GM23338 (cell line): ENCODE results near the gene ZBTB45. TPM values are rescaled to one million over a fixed set of nuclear protein-coding genes. Genes with fewer than 3 reads are reported as not detected.

Source experiments
- ATAC-seq: fragments of 200-7000 bp; cut with Tn5 transposase; 3 replicates; pipeline ENCODE4 v1.9.1; 2020
- DNase-seq: peaks from one replicate; pipeline ENCODE4 v3.0.0-alpha.2; 2015; ENCODE audit warnings: low spot score
- H2AFZ ChIP-seq: fragments of 200-600 bp; sonication (generic); 2 replicates; pipeline ENCODE4 v1.8.0; 2016; ENCODE audit warnings: antibody characterized with exemption, mild to moderate bottlenecking, moderate library complexity
- H3F3A ChIP-seq: fragments of 200-600 bp; sonication (generic); replicated peaks from 2 replicates; pipeline ENCODE4 v1.8.0; 2017; ENCODE audit warnings: antibody characterized with exemption, mixed run types, low read depth
- H3K27ac ChIP-seq: fragments of 200-600 bp; sonication (generic); 2 replicates; pipeline ENCODE4 v1.6.1; 2016; ENCODE audit warnings: low read depth
- H3K27me3 ChIP-seq: fragments of 200-600 bp; sonication (generic); 2 replicates; pipeline ENCODE4 v1.8.0; 2016; ENCODE audit warnings: mild to moderate bottlenecking, mixed run types, moderate library complexity; ENCODE audit not compliant: insufficient read depth
- H3K36me3 ChIP-seq: fragments of 200-600 bp; sonication (generic); 2 replicates; pipeline ENCODE4 v1.8.0; 2016; ENCODE audit warnings: mild to moderate bottlenecking; ENCODE audit not compliant: insufficient read depth
- H3K4me1 ChIP-seq: fragments of 200-600 bp; sonication (generic); 2 replicates; pipeline ENCODE4 v1.8.0; 2016; ENCODE audit warnings: mild to moderate bottlenecking, moderate library complexity; ENCODE audit not compliant: insufficient read depth
- H3K4me2 ChIP-seq: fragments of 200-600 bp; sonication (generic); 2 replicates; pipeline ENCODE4 v1.7.1; 2017; ENCODE audit warnings: mixed run types
- H3K4me3 ChIP-seq: fragments of 200-600 bp; sonication (generic); 2 replicates; pipeline ENCODE4 v1.6.1; 2016; ENCODE audit warnings: mixed run types
- H3K79me2 ChIP-seq: fragments of 200-600 bp; sonication (generic); replicated peaks from 2 replicates; pipeline ENCODE4 v1.8.0; 2017; ENCODE audit warnings: mild to moderate bottlenecking; ENCODE audit not compliant: insufficient read depth
- H3K9me2 ChIP-seq: fragments of 200-600 bp; sonication (generic); 2 replicates; pipeline ENCODE4 v1.8.0; 2017; ENCODE audit not compliant: insufficient read depth
- H4K20me1 ChIP-seq: fragments of 200-600 bp; sonication (generic); replicated peaks from 2 replicates; pipeline ENCODE4 v1.8.0; 2017; ENCODE audit warnings: mild to moderate bottlenecking; ENCODE audit not compliant: insufficient read depth
- H3K27ac Mint-ChIP-seq: 2 replicates; pipeline ENCODE4 v1.8.0; 2020; ENCODE audit warnings: inconsistent platforms, mild to moderate bottlenecking, moderate library complexity, mixed read lengths
- H3K27me3 Mint-ChIP-seq: 3 replicates; pipeline ENCODE4 v1.8.0; 2022; ENCODE audit warnings: low read depth, mild to moderate bottlenecking, moderate library complexity, mixed read lengths, inconsistent platforms; ENCODE audit not compliant: insufficient read depth, poor library complexity
- H3K36me3 Mint-ChIP-seq: 3 replicates; pipeline ENCODE4 v1.8.0; 2021; ENCODE audit warnings: low read depth, mild to moderate bottlenecking, inconsistent platforms, moderate library complexity, mixed read lengths
- H3K4me1 Mint-ChIP-seq: 3 replicates; pipeline ENCODE4 v1.8.0; 2020; ENCODE audit warnings: mild to moderate bottlenecking, inconsistent platforms, mixed read lengths
- H3K4me3 Mint-ChIP-seq: 3 replicates; pipeline ENCODE4 v1.8.0; 2021; ENCODE audit warnings: moderate library complexity, mild to moderate bottlenecking, inconsistent platforms, mixed read lengths
- H3K9me3 Mint-ChIP-seq: 3 replicates; pipeline ENCODE4 v1.8.0; 2020; ENCODE audit warnings: moderate library complexity, mild to moderate bottlenecking, inconsistent platforms, mixed read lengths
- CREB1 ChIP-seq: fragments of 250-450 bp; sonication (Bioruptor Pico); IDR thresholded peaks from 2 replicates; pipeline ENCODE4 v1.5.0; 2020; ENCODE audit warnings: low read depth, mild to moderate bottlenecking, moderate library complexity
- CTCF ChIP-seq, 2 experiments: fragments of 200-600 bp in 1 of 2; sonication (generic) in 1 of 2; conservative IDR thresholded peaks; 2 replicates each; pipeline versions ENCODE4 v1.5.1 to v1.6.1; 2016 to 2017; ENCODE audit warnings: antibody characterized with exemption in 2 of 2, low read depth in 2 of 2, mild to moderate bottlenecking in 2 of 2, moderate library complexity in 1 of 2
- EZH2 ChIP-seq: fragments of 200-600 bp; sonication (generic); IDR thresholded peaks from one replicate; pipeline ENCODE4 v1.8.0; 2017; ENCODE audit warnings: antibody characterized with exemption, mild to moderate bottlenecking, low read depth; ENCODE audit not compliant: unreplicated experiment
- EZH2phosphoT487 ChIP-seq: fragments of 200-600 bp; sonication (generic); IDR thresholded peaks from one replicate; pipeline ENCODE4 v1.8.1; 2018; ENCODE audit warnings: antibody characterized with exemption; ENCODE audit not compliant: unreplicated experiment
- JUNB ChIP-seq: IDR thresholded peaks from one replicate; pipeline ENCODE4 v1.6.1; 2016; ENCODE audit warnings: antibody characterized with exemption; ENCODE audit not compliant: unreplicated experiment
- NANOG ChIP-seq: IDR thresholded peaks from 2 replicates; pipeline ENCODE4 v1.6.1; 2016; ENCODE audit warnings: antibody characterized with exemption, borderline replicate concordance
- POLR2AphosphoS5 ChIP-seq: IDR thresholded peaks from 2 replicates; pipeline ENCODE4 v1.6.1; 2016; ENCODE audit warnings: antibody characterized with exemption, low read depth
- REST ChIP-seq: IDR thresholded peaks from one replicate; pipeline ENCODE4 v1.6.1; 2018; ENCODE audit warnings: antibody characterized with exemption; ENCODE audit not compliant: unreplicated experiment
- STAT1 ChIP-seq: IDR thresholded peaks from one replicate; pipeline ENCODE4 v1.6.1; 2016; ENCODE audit warnings: antibody characterized with exemption; ENCODE audit not compliant: unreplicated experiment
- ZNF114 ChIP-seq: fragments of 250-450 bp; sonication (Bioruptor Pico); IDR thresholded peaks from 2 replicates; pipeline ENCODE4 v1.5.0; 2020; ENCODE audit warnings: mild to moderate bottlenecking, moderate library complexity
- ZNF331 ChIP-seq: fragments of 250-450 bp; sonication (Bioruptor Pico); IDR thresholded peaks from 2 replicates; pipeline ENCODE4 v1.5.0; 2020; ENCODE audit warnings: low read depth, mild to moderate bottlenecking, moderate library complexity
- polyA plus RNA-seq: library from polyadenylated mRNA; unstranded; fragments of >200 nt; fragmentation: Nextera tagmentation; extraction: Ambion mirVana; gene quantifications from 2 replicates; pipeline ENCODE4 v1.2.1, GENCODE V29; 2016
- total RNA-seq: library from RNA; depleted of rRNA; stranded (reverse); fragments of >200 nt; shearing (Covaris generic); gene quantifications from 2 replicates; pipeline ENCODE4 v1.2.3, GENCODE V29; 2014

ZBTB45 gene
- total and polyA plus RNA-seq, 2 experiments from 2014 or later, result 9.5 to 10.4 TPM

- peaks cover 12% of the 10 kb centered on the region for H3K9me3 Mint-ChIP-seq
Observed at GRCh38 chr19:58510084-58510862, 9.3 kb downstream of the ZBTB45 start.

GRCh38 chr19:58509731-58510083 is 9.9 kb downstream of the ZBTB45 start:
- H3K27ac Mint-ChIP-seq, result no peak overlapping the region
- peaks cover 6% of the 10 kb centered on the region; the same call in 2 of the 3 replicates for H3K36me3 Mint-ChIP-seq
- no peaks in the 10 kb centered on the region for H3K36me3 ChIP-seq
- no peak for DNase-seq
- H3K4me3 Mint-ChIP-seq, result no peak overlapping the region
- no peak overlapping the region for H2AFZ ChIP-seq
- peaks cover 3% of the 10 kb centered on the region; the same call in 1 of the 2 replicates for H3K4me1 ChIP-seq
- H3K27me3 ChIP-seq, result no peaks in the 10 kb centered on the region
- no peak overlapping the region for H3K4me3 ChIP-seq
- peaks cover 21% of the 10 kb centered on the region for H3K27me3 Mint-ChIP-seq
- H4K20me1 ChIP-seq, result no peaks in the 10 kb centered on the region
- H3K79me2 ChIP-seq, result 0 out of 2 replicates have a peak, but pooled peaks cover under 1% of the 10 kb centered on the region
- no peak overlapping the region for H3K4me2 ChIP-seq
- ATAC-seq, result no peak
- peaks cover 4% of the 10 kb centered on the region for H3K4me1 Mint-ChIP-seq
- H3K9me3 Mint-ChIP-seq, result peaks cover 12% of the 10 kb centered on the region
- H3K9me2 ChIP-seq, result no peaks in the 10 kb centered on the region
- peaks cover 1% of the 10 kb centered on the region; the same call in 1 of the 2 replicates for H3F3A ChIP-seq
- no peak overlapping the region for H3K27ac ChIP-seq
- TF ChIP-seq ZNF331 (no peak), EZH2phosphoT487 (no peak), JUNB (no peak), EZH2 (no peak), ZNF114 (CRISPR knock-in tag) (no peak), CREB1 (no peak), STAT1 (no peak), CTCF (conservative IDR thresholded peaks at IDR 0.05; ENCODE audit: low read depth in 2 of 2) (no peak), POLR2AphosphoS5 (no peak)

More at GRCh38 chr19:58510084-58510862, 9.3 kb downstream of the ZBTB45 start:
- ATAC-seq (no peak), DNase-seq (no peak)
- H3K9me2 ChIP-seq, result no peaks in the 10 kb centered on the region
- Mint-ChIP-seq H3K27me3 (peaks cover 25% of the 10 kb centered on the region), H3K4me3 (no peak overlapping the region; the same call in 2 of the 3 replicates), H3K4me1 (peaks cover 8% of the 10 kb centered on the region), H3K36me3 (peaks cover 9% of the 10 kb centered on the region), H3K27ac (no peak overlapping the region)
- no peak overlapping the region for H3K4me2 ChIP-seq
- peaks cover 3% of the 10 kb centered on the region; the same call in 1 of the 2 replicates for H3F3A ChIP-seq
- H3K4me3 ChIP-seq, result no peak overlapping the region
- no peaks in the 10 kb centered on the region for H4K20me1 ChIP-seq
- H2AFZ ChIP-seq, result no peak overlapping the region
- H3K36me3 ChIP-seq, result no peaks in the 10 kb centered on the region
- no peaks in the 10 kb centered on the region for H3K27me3 ChIP-seq
- 0 out of 2 replicates have a peak, but pooled peaks cover 3% of the 10 kb centered on the region for H3K79me2 ChIP-seq
- TF ChIP-seq NANOG, result no peak
- TF ChIP-seq REST, result no peak
- H3K27ac ChIP-seq, result no peak overlapping the region
- H3K4me1 ChIP-seq, result peaks cover 7% of the 10 kb centered on the region; the same call in 1 of the 2 replicates
